SIG-M5 (cell line): Measurements from ENCODE around the gene THRA.
A peak's percentile ranks its signal among the peaks of the same experiment; 100 is the strongest.

ENCODE experiments used
- DNase-seq: peaks from one replicate; lab custom pipeline; 2025; lab: John Stamatoyannopoulos, UW

THRA gene

DNA sequence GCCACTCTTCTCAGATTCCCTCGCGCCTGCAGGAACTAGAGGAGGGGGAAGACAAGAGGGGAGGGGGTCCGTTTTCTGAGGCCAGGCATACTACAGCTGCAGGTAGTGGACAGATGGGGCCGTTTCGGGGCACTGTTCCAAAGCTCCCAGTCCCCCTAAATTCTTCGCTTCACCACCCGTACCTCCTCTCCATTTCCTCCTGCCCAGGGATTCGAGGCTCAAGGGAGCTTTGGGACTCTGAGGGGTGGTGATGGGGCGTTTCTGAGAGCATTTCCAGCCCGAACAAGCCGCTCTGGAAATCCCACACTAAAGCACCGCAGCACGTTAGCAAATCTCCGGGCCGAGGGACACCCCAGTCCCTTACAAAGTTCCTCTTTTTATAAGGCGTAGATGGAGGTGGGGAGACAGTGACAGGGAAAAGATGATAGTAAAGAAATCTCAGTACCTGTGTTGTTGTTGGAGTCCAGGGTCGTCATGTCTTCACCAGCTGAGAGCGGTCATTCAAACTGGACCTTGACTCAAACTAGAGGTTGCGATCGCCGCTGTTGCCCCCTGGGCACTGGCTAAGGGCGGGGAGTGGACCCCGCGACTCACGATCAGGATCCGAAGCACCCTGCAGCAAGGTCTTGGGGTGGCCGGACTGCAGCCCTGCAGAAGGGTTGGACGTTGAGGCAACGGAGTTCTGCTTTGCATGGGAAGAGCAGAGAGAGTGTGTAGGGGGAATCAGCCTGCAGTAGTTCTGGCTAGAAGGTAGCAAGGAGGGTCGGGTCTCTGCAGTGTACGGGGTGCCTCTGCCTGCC is 37.1 kb downstream of the THRA start:
- no peak for DNase-seq

DNA sequence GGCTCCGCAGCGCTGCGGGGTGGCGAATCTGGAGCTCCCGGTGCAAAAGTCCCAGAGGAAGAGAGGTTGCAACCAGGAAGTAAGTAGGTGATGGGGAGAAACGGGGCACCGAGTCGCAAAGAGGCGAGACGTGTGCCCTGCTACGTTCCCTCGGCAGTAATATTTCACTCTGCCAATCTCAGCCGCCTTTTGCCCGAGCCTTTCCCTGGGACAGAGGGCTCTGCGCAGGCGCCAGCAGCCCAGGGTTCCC is 37.6 kb downstream of the THRA start, which contains the start of gene NR1D1:
Gene NR1D1 (minus strand): TSS at position 171 of the 250 bp plus-strand sequence. CDS start 495 bp downstream, outside the sequence.
- DNase-seq: no peak

- DNase-seq: peak; percentile 86
These were observed 38.1 kb downstream of the THRA start for GRCh38 chr17:40100669-40101366.

GRCh38 chr17:40101367-40102210 is 38.8 kb downstream of the THRA start:
- DNase-seq: no peak

DNA sequence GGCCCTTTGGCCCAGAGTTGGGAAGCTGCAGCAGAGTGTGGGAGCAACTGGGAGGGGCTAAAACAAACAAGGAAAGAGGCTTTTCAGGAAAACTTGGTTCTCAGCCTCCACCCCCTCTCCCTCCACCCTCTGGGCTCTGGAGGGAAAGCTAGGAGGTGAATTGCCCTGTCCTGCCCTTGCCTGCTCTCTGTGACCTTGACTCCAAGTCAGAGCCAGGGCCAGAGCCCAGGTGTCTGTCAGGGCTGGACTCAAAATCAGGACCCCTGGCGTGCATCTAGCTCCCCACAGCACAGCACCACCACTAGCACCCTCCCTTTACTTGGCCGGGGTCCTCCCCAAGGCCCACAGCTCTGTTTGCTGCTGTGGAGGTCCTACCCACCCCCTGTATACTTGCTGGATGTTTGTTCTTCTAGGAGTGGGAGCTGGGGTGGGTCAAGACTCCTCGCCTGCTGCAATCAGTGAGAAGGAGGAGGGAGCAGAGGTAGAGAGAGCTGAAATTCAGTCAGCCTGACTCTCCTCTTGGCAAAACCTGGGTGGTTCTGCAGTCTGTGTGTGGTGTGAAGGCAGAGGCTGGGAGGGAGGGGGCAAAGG is 40.4 kb downstream of the THRA start:
- DNase-seq: no peak

DNA sequence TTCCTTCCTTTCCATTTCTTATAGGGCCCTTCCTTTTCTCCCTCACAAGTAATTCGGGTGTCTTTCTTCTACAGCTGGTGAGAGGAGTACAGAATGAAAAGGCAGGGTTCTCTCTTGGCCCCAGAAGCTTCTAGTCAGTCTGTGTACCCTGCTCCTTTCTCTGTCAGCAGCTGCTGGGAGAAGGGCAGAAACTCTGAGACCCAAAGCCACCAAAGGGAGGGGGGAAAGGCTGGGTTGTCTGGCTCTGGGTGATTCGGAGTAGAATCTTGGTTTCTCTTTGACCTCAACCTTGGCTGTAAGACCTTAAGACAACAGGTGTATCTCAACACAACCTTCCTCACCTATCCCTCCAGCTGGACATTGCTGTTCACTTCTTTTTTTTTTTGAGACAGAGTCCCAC is 40.9 kb downstream of the THRA start:
- DNase-seq: no peak

GRCh38 chr17:40104594-40105486 is 42.1 kb downstream of the THRA start:
- DNase-seq: no peak

DNA sequence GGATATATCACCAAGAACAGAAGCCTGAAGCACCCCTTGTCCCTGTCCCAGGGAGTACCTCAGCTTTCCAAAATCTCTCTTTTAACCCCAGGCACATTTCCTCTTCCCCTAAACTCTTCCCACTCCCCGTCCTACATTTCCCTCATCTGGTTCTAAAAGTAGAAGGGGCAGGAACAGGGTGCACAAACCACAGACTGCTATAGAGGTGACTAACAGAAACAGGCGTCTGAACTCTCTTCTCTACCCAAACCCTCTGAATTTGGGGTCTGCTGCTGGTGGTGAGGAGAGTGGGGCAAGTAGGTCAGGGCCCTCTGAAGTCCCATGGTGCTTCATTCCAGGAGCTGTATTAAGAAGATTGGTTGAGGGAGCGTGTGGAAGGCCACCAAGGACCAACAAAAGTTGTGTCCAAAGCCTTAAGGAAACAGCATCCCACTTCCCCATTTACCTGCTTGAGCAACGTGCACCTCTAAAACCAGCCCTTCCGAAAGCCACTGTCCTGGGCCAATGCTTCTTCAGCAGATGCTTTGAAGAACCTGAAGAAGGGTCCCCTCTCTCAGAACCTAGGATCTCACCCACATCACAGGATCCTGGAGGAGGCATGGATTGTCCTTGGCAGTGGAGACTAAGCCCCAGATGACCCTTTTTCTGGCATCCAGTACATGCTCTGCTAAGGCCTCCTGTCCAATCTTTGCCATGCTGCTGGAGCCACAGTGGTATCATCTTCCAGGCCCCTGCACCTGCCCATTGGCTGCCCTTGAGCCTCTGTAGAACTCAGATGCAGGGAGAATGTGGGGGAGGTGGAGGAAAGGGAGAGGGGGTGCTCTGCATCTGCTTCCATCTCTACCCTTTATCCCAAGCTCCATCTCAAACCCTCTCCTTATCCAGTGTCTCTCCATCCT is 43.3 kb downstream of the THRA start:
- DNase-seq: no peak

- DNase-seq: no peak
These were observed 44.2 kb downstream of the THRA start for GRCh38 chr17:40106760-40107521.

DNA sequence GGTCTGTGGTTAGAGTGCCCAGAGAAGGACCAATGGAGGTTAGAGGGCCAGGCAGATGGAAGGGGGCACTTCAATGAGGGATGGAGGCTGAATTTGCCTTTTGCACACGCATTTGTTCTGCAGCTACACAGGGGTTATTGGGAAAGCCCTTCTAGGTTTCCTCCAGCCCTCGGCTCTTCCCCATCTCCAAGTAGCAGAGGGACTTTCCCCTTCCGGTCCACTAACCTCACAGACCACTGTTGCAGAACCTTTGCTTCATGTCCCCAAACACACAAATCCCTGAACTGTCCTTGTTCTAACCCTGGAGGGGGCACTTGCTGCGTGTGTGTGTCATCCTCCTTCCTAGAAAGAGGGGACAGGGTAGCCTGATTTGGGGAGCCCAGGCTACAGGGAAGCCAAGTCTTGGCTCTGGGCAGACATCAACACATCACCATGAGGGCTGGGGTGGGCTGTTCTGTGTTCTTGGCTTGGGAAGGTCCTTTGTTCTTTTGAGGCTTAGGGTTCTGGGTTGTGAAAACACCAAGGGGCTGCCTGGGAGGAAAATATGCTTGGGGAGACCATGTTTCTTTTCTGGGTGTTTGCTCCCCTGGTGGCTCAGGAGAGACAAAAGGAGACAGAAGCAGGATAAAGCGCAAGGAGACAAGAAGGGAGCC is 44.9 kb downstream of the THRA start:
- DNase-seq: no peak

GRCh38 chr17:40108970-40109824 is 46.4 kb downstream of the THRA start:
- DNase-seq: no peak

GRCh38 chr17:40110026-40110845 is 47.5 kb downstream of the THRA start:
- DNase-seq: no peak

GRCh38 chr17:40111221-40112128 is 48.7 kb downstream of the THRA start:
- no peak for DNase-seq

GRCh38 chr17:40112191-40112711 is 49.5 kb downstream of the THRA start:
- no peak for DNase-seq

- DNase-seq: no peak
These were observed 49.9 kb downstream of the THRA start for GRCh38 chr17:40112718-40113109.
